HEK293T (cell line): ENCODE measurements around the gene SLC15A1.

Source experiments
- ARNT ChIP-seq: fragments of 450-650 bp; IDR thresholded peaks from 2 replicates; pipeline ENCODE4 v1.6.1; 2017; ENCODE audit warnings: mild to moderate bottlenecking
- BHLHE40 ChIP-seq: fragments of 450-650 bp; IDR thresholded peaks from 2 replicates; pipeline ENCODE4 v1.6.1; 2016; ENCODE audit warnings: mild to moderate bottlenecking, moderate library complexity, borderline replicate concordance
- CTBP1 ChIP-seq: fragments of 450-650 bp; IDR thresholded peaks from 2 replicates; pipeline ENCODE4 v1.6.1; 2016; ENCODE audit warnings: borderline replicate concordance
- ELF4 ChIP-seq: fragments of 450-650 bp; IDR thresholded peaks from 2 replicates; pipeline ENCODE4 v1.6.1; 2017; ENCODE audit warnings: antibody characterized with exemption
- FOXA1 ChIP-seq: fragments of 450-650 bp; IDR thresholded peaks from 2 replicates; pipeline ENCODE4 v1.6.1; 2016; ENCODE audit warnings: mild to moderate bottlenecking
- FOXK2 ChIP-seq: fragments of 450-650 bp; IDR thresholded peaks from 2 replicates; pipeline ENCODE4 v1.6.1; 2016; ENCODE audit warnings: mild to moderate bottlenecking
- FOXM1 ChIP-seq: fragments of 450-650 bp; IDR thresholded peaks from 2 replicates; pipeline ENCODE4 v1.6.1; 2017; ENCODE audit warnings: mild to moderate bottlenecking, borderline replicate concordance
- HDGF ChIP-seq: fragments of 450-650 bp; IDR thresholded peaks from 2 replicates; pipeline ENCODE4 v1.6.1; 2017; ENCODE audit warnings: antibody characterized with exemption, borderline replicate concordance
- L3MBTL2 ChIP-seq: fragments of 450-650 bp; conservative IDR thresholded peaks from 2 replicates; pipeline ENCODE4 v1.6.1; 2016; ENCODE audit warnings: mild to moderate bottlenecking
- NFRKB ChIP-seq: fragments of 450-650 bp; IDR thresholded peaks from 2 replicates; pipeline ENCODE4 v1.6.1; 2016; ENCODE audit warnings: mild to moderate bottlenecking, moderate library complexity
- PKNOX1 ChIP-seq: fragments of 450-650 bp; IDR thresholded peaks from 2 replicates; pipeline ENCODE4 v1.6.1; 2016
- SP1 ChIP-seq: fragments of 450-650 bp; IDR thresholded peaks from 2 replicates; pipeline ENCODE4 v1.6.1; 2017
- SUZ12 ChIP-seq: fragments of 450-650 bp; IDR thresholded peaks from 2 replicates; pipeline ENCODE4 v1.6.1; 2016; ENCODE audit warnings: mild to moderate bottlenecking
- TARDBP ChIP-seq: fragments of 450-650 bp; IDR thresholded peaks from 2 replicates; pipeline ENCODE4 v1.6.1; 2016

GRCh38 chr13:98742961-98743360, 9.5 kb downstream of the SLC15A1 start:
- TF ChIP-seq SUZ12 (no peak), TARDBP (no peak), FOXA1 (no peak), PKNOX1 (no peak), FOXM1 (no peak), ELF4 (no peak), L3MBTL2 (no peak), BHLHE40 (no peak), HDGF (no peak), SP1 (no peak), FOXK2 (no peak), CTBP1 (no peak), ARNT (no peak), NFRKB (no peak)
